ENCODE results near the gene CCT7.

Gene CCT7

GRCh38 chr2:73246850-73247249 lies 12.7 kb downstream of the CCT7 start:
- DNase-seq (ENCODE audit: low read depth), result no peak
- no peak overlapping the region for H3K4me3 ChIP-seq (ENCODE audit: low read length)
- no peak for TF ChIP-seq CTCF (conservative IDR thresholded peaks at IDR 0.05; ENCODE audit: low read depth, low read length)

- no peak overlapping the region for H3K4me3 ChIP-seq (ENCODE audit: low read length)
- no peak for DNase-seq (ENCODE audit: low read depth)
- no peak for TF ChIP-seq CTCF (conservative IDR thresholded peaks at IDR 0.05; ENCODE audit: low read depth, low read length)
Observed at GRCh38 chr2:73249636-73250035, 15.5 kb downstream of the CCT7 start.

- H3K4me3 ChIP-seq (ENCODE audit: low read length), result no peak overlapping the region
- no peak for DNase-seq (ENCODE audit: low read depth)
- no peak for TF ChIP-seq CTCF (conservative IDR thresholded peaks at IDR 0.05; ENCODE audit: low read depth, low read length)
Observed at GRCh38 chr2:73250872-73251846, 17.1 kb downstream of the CCT7 start.

- no peak for TF ChIP-seq CTCF (conservative IDR thresholded peaks at IDR 0.05; ENCODE audit: low read depth, low read length)
- no peak for DNase-seq (ENCODE audit: low read depth)
- no peak overlapping the region for H3K4me3 ChIP-seq (ENCODE audit: low read length)
Observed at GRCh38 chr2:73252238-73253027, 18.3 kb downstream of the CCT7 start.

GRCh38 chr2:73253400-73253799 lies 19.3 kb downstream of the CCT7 start:
- TF ChIP-seq CTCF (conservative IDR thresholded peaks at IDR 0.05; ENCODE audit: low read depth, low read length), result no peak
- H3K4me3 ChIP-seq (ENCODE audit: low read length), result no peak overlapping the region
- no peak for DNase-seq (ENCODE audit: low read depth)

GRCh38 chr2:73253901-73254300 lies 19.8 kb downstream of the CCT7 start:
- no peak for DNase-seq (ENCODE audit: low read depth)
- H3K4me3 ChIP-seq (ENCODE audit: low read length), result no peak overlapping the region
- no peak for TF ChIP-seq CTCF (conservative IDR thresholded peaks at IDR 0.05; ENCODE audit: low read depth, low read length)
